ENCODE data around the gene SCGB1D1.

SCGB1D1 gene, protein sequence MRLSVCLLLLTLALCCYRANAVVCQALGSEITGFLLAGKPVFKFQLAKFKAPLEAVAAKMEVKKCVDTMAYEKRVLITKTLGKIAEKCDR

DNA sequence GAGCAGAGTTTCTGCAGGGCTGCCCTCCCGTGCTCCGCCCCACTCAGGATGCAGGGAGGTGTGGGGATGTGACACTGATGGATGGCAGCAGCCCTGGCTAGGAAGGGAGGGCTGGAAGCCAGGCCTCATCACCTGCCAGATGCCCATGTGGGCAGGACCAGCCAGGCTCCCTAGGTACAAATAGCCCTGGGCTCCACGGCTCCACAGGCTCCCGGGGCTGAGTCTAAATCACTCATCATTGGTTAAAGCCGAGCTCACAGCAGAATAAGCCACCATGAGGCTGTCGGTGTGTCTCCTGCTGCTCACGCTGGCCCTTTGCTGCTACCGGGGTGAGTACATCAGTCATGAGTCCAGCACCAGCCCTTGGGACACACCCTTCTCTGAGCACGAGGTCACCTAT lies at the start of gene SCGB1D1:
SCGB1D1 (plus strand) TSS at position 206 of the 400 bp plus-strand sequence; CDS start at position 275, 69 bp downstream.
- DNase-seq = no peak

DNA sequence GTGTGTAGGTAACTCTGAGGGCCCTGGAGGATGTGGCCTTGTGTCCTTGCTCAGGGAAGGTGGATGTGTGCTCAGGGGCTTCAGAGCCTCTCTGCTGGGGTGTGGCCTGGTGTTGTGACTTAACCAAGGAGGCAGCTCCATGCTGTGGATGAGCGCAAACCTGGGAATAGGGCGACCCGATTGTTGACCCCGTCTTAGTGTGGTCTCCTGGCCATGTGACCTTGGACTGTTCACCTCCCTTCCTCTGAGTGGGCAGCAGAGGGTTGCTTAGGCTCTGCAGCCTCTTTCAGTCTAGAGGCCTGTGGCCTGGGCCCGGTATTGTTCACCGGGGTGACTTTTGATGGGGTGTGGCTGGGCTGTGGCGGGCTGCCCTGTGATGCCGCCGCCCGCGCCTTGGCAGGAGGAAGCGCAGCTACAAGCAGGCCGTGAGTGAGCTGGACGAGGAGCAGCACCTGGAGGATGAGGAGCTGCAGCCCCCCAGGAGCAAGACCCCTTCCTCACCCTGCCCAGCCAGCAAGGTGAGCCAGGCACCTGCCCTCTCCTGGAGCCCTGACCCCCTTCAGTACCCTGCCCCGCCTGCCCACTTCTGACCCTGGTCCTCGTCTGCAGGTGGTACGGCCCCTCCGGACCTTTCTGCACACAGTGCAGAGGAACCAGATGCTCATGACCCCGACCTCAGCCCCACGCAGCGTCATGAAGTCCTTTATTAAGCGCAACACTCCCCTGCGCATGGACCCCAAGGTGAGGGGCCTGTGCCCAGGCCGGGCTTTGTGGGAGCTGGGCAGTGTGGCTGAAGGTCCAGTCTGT lies 49.5 kb upstream of the SCGB1D1 start:
- DNase-seq = no peak

DNA sequence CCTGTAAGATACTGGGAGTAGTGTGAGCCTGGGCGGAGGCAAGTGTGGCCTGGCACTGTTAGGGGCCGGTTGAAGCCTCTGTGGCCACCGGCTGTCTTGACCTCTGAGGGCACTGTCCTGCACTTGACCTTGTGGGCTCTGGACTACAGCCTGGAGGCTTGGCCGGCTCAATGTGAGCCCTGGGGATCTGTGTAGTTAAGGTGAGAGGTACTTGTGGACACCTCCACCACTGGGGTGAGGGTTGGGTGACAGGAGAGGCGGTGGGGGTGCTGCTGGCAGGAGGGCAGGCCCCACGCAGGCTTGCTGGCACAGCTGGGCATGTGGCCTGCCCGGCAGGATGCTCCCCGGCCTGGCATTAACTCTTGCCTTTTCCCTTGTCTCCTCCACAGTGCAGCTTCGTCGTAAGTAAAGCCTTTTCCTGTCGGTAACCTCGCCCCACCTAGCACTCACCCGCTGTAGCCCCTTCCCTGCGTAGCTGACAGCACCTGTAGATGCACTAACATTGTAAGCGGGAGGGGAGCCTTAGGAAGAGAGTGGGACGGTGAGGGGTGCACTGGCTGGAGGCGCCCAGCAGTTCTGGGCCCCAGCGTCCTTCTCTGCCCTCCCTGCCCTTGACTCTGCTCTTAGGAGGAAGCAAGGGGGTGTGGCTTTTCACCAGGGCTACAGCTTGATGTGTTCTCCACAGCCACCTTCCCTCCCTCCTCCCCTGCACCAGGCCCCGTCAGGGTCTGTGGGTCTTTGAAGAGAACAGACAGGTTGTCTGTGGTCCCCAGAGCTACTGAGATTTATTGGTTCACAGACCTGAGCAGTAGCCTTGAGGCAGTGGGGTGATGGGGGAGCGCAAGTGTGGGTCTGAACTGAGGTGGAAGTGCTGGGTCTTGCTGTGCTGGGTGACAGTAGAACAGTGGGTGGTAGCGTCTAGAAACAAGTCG lies 48.6 kb upstream of the SCGB1D1 start:
- DNase-seq = no peak

DNA sequence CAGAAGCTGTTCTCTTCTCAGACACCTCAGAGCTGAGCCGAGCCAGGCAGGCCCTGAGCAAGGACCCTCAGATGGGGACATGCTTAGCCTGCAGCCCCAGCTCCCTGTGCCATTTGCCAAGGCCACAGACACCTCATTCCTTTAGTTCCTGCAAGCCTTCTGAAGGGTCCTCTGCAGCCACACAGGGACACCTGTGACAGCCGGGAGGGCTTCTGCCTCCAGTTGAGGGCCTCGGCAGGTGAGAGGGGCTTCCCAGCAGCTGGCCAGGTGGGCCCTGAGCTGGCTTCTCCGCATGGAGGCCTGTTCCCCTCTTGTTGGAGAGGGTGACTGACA lies 48.0 kb upstream of the SCGB1D1 start:
- DNase-seq = no peak

DNA sequence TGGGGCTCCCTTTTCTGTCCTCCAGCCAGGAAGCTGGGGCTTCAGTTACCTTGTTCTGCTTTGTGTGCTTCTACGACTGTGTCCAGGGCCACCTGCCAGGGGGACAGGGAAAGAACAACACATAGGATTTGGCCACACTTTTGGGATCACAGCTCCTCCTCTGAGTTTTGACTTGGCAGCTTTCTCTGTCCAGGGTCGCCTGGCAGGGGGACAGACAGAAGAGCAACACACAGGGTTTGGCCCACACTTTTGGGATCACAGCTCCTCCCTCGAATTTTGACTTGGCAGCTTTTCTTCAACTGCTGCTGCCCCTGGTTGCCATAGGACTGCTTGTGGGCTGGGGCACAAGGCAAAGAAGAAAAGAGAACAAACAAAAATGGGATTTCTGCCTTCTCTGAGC lies 47.1 kb upstream of the SCGB1D1 start:
- no peak for DNase-seq

DNA sequence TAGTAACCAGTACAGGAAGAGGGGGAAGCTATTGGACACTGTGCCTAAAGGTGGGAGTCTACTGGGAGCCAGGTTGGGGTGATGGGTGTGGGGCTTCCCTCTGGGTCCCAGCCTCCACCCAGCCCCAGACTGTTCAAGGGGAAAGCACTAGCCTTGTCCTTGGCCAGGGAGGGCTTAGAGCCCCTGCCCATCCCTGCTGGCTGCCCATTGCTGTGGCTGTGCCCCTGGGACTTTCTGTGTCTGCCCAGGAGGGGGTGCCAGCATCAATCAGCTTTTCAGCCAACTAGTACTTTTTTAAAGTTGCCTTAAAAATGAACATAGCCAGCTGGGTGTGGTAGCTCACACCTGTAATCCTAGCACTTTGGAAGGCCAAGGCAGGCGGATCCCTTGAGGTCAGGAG lies 46.3 kb upstream of the SCGB1D1 start:
- DNase-seq = no peak

DNA sequence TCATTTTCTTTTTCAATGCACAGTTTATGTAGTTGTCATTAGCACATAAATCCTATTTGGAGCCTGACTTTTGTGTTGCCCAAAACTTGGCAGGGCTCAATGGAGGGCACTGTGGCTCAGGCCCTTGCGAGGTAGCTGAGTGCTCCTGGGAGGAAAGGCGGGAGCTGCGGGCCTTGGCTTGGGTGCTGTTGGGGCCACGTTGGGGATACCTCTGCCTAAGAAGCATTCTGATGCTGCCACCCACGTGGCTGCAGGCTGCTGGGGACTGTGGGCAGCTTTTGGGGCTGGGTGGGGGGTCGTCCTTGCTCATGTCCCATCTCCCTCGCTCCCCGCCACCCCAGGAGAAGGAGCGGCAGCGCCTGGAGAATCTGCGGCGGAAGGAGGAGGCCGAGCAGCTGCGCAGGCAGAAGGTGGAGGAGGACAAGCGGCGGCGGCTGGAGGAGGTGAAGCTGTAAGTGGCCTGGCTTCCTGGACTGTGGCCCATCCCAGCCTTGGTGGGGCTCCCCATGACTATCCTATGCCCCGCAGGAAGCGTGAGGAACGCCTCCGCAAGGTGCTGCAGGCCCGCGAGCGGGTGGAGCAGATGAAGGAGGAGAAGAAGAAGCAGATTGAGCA lies 45.3 kb upstream of the SCGB1D1 start:
- no peak for DNase-seq

DNA sequence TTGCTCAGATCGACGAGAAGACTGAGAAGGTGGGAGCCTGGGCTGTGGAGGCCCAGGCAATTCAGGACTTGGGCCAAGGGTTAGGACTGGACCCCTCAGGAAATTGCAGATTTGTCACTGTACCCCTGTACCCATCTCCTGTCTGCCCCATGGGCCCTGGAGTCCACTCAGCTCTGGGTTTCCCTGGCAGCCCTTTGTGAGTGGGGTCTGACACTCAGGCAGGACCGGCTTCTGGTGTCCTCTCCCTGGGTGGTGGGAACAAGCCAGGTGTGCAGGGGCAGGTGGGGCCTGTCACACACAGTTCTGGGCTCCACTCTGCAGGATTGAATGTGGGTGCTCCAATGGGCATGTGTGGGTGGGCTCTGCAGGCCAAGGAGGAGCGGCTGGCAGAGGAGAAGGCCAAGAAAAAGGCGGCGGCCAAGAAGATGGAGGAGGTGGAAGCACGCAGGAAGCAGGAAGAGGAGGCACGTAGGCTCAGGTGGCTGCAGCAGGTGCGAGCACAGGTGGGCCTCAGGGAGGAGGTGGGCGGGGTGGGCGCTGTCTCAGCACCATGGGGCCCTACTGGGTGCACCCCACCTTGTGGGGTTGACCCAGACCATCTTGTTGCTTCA lies 44.6 kb upstream of the SCGB1D1 start:
- DNase-seq = no peak

DNA sequence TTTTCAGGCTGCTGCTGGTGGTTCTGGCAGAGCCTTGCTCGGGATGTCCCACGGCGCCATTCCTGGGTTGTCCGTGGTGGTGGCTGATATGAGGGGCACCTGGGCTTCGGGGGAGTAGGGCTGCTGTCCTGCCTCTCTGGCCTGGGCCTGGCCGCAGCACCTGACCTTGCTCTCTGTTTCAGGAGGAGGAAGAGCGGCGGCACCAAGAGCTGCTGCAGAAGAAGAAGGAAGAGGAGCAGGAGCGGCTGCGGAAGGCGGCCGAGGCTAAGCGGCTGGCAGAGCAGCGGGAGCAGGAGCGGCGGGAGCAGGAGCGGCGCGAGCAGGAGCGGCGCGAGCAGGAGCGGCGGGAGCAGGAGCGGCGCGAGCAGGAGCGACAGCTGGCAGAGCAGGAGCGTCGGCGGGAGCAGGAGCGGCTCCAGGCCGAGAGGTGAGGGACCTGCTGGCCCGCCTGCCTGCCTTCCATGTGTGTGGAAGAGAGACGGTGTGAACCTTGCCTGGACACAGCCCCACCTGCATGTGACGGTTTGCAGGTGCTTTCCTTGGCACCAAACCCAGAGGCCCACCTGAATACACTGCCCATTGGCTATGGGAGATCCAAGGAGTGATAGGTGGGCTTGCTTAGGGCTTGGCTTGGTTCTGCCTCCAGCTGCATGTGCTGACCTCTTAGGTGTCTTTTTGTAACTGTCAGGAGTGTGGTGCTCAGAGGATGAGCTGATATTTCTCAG lies 43.4 kb upstream of the SCGB1D1 start:
- DNase-seq = no peak

DNA sequence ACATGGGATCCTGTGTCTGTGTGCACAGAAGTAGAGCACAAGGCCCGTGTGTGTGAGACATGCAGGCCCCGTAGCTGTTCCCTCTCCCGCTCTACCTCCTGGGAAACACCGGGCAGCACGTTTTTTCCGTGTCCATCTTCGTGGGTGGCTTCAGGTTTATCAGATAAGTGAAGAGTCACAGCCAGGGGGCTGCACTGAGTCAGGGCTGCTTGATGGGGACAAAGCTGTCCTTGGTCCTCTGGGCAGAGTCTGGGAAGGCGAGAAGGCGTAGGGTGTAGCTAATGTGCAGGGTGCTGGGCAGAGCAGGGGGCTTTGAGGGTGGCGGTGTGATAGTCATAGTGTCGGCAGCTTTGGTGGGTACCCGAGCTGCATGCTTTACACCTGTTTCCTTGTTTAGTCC lies 42.5 kb upstream of the SCGB1D1 start:
- DNase-seq = no peak

DNA sequence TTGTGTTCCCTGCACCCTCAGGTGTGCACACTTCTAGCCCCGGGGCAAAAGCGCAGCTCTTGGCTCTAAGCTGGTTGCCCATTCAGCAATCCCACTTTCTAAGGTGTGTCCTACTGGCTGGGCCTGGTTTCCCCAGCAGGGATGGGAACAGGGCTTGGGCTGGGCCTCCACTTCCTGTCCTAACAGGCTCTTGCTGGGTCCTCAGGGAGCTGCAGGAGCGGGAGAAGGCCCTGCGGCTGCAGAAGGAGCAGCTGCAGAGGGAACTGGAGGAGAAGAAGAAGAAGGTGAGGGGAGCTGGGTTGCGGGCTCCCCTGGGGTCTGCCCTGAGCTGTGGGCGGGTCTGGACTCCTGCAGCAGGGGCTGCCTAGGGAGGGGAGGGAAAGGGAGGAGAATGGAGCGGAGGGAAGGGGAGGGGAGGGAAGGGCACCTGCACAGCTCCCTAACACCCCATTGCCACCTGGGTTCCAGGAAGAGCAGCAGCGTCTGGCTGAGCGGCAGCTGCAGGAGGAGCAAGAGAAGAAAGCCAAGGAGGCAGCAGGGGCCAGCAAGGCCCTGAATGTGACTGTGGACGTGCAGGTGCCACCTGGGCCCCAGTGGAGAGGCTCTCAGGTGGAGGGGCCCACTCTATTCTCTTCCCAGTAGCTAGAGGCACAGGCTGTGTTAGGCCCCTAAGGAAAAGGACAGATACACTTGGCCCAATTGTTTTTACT lies 41.6 kb upstream of the SCGB1D1 start:
- no peak for DNase-seq

DNA sequence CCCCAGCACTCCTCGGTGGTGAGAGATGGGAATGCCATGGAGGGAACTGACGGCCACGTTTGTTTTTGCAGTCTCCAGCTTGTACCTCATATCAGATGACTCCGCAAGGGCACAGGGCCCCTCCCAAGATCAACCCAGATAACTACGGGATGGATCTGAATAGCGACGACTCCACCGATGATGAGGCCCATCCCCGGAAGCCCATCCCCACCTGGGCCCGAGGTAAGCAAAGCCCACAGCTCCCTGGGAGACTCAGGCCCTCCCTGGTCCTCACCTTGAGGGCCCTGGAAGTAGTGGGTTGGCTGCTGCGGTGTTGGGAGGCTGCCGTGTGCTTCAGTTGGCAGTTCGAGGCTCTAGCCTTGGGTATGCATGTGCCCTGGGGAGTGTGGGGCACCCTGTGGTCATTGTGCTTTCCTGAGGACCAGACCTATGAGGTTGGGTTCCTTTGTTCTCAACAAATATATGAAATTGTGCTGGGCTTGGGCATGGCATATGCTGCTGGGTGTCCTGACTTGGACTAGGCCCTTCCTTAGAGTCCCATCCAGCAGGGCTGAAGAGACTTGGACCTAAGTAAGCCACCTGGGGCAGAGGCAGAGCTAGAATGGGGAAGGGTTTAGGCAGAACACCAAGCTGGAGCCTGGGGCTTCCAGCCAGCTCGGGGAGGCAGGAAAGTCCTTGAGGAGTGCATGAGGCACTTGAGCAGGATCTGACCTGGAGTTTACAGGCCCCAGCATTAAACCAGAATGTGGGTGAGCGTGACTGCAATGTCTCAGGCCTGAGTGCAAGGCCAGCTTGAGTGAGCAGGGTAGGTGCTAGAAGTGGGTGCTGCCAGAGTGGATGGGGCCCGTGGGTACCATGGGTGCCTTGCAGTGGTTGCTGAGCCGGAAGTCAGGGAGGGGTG lies 39.8 kb upstream of the SCGB1D1 start:
- DNase-seq = no peak

DNA sequence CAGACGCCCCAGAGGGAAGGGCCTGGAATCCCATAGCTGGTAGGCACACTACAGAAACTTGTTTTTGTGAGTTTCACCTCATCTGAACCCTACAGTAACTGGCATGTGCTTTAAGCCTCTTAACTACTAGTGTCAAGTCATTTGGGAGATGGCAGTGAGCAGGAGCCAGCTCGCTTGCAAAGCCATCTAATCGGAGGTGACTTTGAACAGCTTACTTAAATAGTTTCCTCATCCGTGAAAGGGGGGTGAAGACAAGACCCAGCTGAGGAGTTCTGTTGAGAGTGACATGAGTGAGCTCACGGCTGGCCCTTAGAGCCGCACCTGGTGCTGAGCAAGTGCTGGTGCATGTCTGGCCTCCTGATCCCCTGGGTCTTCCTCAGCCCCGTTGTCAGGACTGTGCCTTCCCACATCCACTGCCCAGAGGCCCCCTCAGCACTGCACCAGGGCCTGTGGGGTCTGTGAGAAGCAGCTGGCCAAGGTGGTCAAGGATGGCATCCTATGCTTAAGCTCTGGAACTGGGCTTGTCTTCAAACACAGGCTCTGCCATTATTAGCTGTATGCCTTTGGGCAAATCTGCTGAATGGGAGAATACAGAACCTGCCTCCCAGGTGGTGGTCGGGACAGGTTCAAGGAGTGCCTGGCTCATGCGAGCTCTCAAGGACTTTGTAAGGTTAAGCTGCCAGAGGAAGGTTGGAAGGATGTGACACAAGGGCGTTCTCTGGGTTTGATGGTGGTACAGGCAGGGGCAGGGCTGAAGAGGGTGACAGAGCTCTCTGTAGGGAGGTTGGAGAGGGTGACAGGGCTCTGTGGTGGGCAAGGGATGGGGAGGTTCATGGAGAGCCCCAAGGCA lies 38.9 kb upstream of the SCGB1D1 start:
- no peak for DNase-seq

DNA sequence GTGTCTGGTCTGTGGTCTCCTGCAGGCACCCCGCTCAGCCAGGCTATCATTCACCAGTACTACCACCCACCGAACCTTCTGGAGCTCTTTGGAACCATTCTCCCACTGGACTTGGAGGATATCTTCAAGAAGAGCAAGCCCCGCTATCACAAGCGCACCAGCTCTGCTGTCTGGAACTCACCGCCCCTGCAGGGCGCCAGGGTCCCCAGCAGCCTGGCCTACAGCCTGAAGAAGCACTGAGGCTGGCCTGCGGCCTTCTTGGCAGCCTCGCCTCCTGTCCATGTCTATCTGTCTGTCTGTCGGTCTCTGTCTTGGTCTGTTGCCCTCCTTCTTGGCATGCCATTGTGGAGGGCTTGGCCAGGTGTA lies 38.3 kb upstream of the SCGB1D1 start:
- DNase-seq = no peak

DNA sequence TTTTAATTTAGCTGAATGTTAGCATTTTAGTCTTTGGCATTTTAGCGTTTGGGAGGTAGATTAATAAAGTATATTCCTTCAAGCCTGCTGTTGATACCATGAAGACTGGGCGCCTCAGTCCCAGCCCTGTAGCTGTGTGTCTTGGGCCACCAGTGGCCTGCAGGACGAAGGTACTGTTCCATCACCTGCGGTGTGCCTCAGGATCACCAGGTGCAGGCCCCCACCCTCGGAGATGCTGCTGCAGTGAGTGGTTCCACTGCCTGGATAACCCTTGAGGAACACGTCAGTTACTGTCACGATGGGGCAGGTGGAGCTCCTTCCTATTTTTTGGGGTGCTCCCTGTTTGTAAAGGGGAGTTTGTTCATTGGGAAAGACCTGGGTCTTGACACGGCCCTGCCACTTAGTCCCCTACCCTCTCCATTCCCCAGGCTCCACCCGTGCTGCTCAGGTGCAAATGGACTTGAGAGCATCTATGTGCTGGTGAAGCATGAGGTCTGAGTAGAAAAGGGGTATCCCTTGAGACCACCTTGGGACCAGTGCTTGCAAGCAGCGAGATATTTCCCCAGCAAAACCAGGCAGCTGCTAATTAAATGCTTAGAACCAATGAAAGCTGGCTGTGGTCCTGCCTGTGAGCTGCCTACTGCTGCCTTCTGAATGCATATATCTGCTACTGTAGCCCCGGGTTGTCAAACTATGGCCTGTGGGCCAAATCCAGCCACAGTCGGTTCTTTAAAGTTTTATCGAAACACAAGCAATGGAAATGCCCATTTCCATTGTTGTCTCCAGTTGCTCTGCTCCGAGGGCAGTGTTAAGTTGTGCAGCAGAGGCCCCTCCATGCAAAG lies 37.5 kb upstream of the SCGB1D1 start:
- DNase-seq = no peak

DNA sequence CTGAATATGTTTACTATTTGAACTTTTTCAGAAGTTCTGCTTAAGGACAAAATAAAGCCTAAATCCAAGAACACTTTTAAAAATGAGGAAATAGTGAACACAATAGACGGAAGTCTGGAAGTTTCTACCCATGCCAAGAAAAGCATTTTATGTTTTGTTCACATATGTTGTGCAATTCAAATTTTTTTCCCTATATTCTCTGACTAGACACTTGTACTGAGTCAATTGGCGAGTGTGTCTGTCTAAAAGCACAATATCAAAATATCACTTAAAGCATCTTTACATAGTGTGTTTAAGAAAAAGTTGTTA lies 37.0 kb upstream of the SCGB1D1 start:
- DNase-seq = no peak

DNA sequence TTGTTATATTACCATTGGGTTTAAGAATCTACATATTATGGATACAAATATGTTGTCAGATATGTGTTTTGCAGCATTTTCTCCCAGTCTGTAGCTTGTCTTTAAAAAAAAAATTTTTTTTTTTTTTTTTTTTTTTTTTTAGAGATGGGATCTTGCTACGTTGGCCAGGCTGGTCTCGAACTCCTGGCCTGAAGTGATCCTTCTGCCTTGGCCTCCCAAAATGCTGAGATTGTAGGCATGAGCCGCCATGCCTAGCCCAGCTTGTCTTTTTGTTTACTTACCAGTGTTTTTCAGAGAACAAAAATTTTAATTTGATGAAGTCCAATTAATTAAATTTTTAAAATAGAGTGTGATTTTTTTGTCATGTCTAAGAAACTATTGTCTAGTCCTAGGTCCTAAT lies 36.4 kb upstream of the SCGB1D1 start:
- DNase-seq = no peak

DNA sequence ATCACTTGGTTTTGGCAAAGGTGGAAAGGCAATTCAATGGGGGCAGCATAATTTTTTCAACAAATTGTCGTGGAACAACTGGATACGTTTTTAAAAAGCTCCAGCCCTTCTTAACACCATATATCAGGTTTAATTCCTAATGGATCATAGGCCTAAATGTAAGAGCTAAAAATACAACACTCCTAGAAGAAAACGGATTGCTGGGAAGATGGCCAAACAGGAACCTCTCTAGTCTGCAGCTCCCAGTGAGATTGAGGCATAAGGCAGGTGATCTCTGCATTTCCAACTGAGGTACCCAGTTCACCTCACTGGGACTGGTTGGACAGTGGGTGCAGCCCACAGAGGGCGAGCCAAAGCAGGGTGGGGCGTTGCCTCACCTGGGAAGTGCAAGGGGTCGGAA lies 32.4 kb upstream of the SCGB1D1 start:
- DNase-seq = no peak

DNA sequence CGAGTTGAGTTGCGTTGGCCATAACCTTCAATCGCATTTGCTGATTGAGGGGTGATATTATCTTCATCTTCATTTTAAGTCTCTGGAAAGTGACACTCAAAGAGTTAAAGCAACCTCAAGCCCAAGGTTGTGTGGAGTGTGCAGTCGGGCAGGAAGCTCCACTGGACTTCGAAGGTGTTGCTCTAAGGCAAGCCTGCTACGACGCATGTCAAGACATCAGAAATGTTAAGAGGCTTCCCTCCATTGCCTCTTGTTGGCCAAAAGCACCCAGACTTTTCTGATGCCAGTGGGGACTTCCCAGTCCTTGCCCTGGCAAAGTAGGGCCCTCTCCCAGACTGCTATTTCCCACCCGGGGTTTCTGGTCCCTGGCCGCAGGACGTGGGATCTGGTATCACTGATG lies 23.6 kb upstream of the SCGB1D1 start:
- no peak for DNase-seq

Data from NCI-H1694 (cell line).